ENCODE data around the gene MATCAP1.

The MATCAP1 gene

GRCh38 chr16:67192781-67193361 is 9.1 kb upstream of the MATCAP1 start:
- peak overlapping the region; percentile 77 for H3K27ac ChIP-seq
- no peak for TF ChIP-seq CTCF (conservative IDR thresholded peaks at IDR 0.05)

- peak within 1 kb of the TSS; percentile 77 for H3K27ac ChIP-seq
These were observed 8.4 kb upstream of the MATCAP1 start, which contains the start of gene E2F4 for GRCh38 chr16:67191995-67192681. Gene E2F4, plus strand, starts transcription at chr16:67192155. Its CDS starts 73 bp downstream, at chr16:67192228.

GRCh38 chr16:67191411-67191994 is 7.7 kb upstream of the MATCAP1 start:
- peak overlapping the region; percentile 77; the same call in 1 of the 2 replicates for H3K27ac ChIP-seq
- no peak for TF ChIP-seq CTCF (conservative IDR thresholded peaks at IDR 0.05)

More at GRCh38 chr16:67191995-67192681, 8.4 kb upstream of the MATCAP1 start, which contains the start of gene E2F4:
- no peak for TF ChIP-seq CTCF (conservative IDR thresholded peaks at IDR 0.05)

GRCh38 chr16:67190448-67191399 is 7.0 kb upstream of the MATCAP1 start:
- H3K27ac ChIP-seq, result no peak overlapping the region
- no peak for TF ChIP-seq CTCF (conservative IDR thresholded peaks at IDR 0.05)

- no peak within 1 kb of the TSS for H3K27ac ChIP-seq
- TF ChIP-seq CTCF (conservative IDR thresholded peaks at IDR 0.05), result no peak
These were observed 6.3 kb upstream of the MATCAP1 start, which contains the start of gene EXOC3L1 for GRCh38 chr16:67190041-67190440. Gene EXOC3L1, minus strand, starts transcription at chr16:67190136. Its CDS starts 460 bp downstream, at chr16:67189676.

- TF ChIP-seq CTCF (conservative IDR thresholded peaks at IDR 0.05), result no peak
- no peak overlapping the region for H3K27ac ChIP-seq
These were observed 5.0 kb upstream of the MATCAP1 start for GRCh38 chr16:67188798-67189197.

Data from VCaP (cell line).